ENCODE results near the gene VPS13D.

DNA sequence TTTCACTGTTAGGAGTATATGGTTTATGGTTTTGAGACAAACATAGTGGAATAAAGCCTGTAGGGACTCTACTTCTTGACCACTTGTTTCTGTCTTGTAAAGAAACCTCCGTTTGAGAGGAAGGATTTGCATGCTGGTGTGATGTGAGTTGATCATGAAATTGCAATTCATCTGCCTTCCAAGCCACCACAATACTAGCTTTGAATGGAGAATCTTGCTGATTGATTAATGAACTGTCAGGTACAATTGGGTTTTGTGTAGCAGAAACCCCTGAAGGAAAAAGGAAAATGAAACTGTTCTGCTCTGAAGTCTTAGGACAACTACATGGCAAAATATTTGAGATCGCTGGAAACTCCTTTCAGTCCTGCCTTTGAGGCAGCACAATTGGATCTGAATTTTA, 90.7 kb downstream of the VPS13D start:
- TF ChIP-seq, protein P1, sequence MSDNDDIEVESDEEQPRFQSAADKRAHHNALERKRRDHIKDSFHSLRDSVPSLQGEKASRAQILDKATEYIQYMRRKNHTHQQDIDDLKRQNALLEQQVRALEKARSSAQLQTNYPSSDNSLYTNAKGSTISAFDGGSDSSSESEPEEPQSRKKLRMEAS (IDR thresholded peaks at IDR 0.05; ENCODE audit: low read depth, low read length): no peak
- TF ChIP-seq, protein P2, sequence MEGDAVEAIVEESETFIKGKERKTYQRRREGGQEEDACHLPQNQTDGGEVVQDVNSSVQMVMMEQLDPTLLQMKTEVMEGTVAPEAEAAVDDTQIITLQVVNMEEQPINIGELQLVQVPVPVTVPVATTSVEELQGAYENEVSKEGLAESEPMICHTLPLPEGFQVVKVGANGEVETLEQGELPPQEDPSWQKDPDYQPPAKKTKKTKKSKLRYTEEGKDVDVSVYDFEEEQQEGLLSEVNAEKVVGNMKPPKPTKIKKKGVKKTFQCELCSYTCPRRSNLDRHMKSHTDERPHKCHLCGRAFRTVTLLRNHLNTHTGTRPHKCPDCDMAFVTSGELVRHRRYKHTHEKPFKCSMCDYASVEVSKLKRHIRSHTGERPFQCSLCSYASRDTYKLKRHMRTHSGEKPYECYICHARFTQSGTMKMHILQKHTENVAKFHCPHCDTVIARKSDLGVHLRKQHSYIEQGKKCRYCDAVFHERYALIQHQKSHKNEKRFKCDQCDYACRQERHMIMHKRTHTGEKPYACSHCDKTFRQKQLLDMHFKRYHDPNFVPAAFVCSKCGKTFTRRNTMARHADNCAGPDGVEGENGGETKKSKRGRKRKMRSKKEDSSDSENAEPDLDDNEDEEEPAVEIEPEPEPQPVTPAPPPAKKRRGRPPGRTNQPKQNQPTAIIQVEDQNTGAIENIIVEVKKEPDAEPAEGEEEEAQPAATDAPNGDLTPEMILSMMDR (IDR thresholded peaks at IDR 0.05; ENCODE audit: low read depth, low read length): no peak
- TF ChIP-seq POLR2A (IDR thresholded peaks at IDR 0.05; ENCODE audit: extremely low read depth, insufficient read length): no peak
